ENCODE results near the gene KRTAP17-1.

- TF ChIP-seq, protein P1, sequence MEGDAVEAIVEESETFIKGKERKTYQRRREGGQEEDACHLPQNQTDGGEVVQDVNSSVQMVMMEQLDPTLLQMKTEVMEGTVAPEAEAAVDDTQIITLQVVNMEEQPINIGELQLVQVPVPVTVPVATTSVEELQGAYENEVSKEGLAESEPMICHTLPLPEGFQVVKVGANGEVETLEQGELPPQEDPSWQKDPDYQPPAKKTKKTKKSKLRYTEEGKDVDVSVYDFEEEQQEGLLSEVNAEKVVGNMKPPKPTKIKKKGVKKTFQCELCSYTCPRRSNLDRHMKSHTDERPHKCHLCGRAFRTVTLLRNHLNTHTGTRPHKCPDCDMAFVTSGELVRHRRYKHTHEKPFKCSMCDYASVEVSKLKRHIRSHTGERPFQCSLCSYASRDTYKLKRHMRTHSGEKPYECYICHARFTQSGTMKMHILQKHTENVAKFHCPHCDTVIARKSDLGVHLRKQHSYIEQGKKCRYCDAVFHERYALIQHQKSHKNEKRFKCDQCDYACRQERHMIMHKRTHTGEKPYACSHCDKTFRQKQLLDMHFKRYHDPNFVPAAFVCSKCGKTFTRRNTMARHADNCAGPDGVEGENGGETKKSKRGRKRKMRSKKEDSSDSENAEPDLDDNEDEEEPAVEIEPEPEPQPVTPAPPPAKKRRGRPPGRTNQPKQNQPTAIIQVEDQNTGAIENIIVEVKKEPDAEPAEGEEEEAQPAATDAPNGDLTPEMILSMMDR (IDR thresholded peaks at IDR 0.05) = no peak
- no peak for TF ChIP-seq POLR2A (IDR thresholded peaks at IDR 0.05)
Measured at GRCh38 chr17:41335747-41336146, 20.2 kb upstream of the KRTAP17-1 start.

All from adrenal gland (tissue), 5 donors.